ENCODE data around the gene SH3D19.

Gene SH3D19

DNA sequence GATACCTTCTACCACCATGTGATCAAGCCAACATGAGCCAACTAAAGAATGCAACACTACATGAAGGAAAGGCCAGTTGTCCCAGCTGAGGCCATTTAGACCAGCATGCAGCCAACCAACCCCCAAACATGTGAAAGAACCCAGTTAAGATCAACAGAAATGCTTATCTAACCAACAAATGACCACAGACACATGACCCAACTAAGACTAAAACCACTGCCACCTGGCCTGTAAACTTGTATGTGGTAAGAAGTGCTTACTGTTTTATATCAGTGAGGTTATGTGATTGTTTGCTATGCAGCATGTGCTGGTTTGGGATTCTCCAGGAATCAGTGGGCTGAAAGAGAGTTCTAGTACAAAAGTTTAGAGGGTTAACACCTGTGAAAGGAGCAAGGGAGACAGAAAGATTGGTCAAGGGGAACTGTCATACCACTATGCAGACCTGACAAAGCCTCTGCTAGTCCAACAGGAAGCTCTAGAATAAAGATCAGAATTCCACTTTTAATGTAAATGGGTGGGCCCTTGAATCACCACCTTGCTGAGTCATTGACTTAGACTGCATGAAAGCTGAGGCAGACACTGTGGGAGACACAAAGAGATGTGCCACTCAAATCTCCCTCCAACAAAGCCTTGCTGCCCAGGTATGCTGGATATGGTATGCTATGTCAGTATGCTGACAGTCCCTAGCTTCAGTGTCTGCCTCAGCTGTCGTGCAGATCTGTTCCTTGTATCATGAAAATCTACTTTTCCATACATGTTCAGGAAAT is 6.1 kb upstream of the SH3D19 start:
- FAIRE-seq = no peak
- no peak for DNase-seq (ENCODE audit: insufficient read length, low spot score)
- TF ChIP-seq, protein P1, sequence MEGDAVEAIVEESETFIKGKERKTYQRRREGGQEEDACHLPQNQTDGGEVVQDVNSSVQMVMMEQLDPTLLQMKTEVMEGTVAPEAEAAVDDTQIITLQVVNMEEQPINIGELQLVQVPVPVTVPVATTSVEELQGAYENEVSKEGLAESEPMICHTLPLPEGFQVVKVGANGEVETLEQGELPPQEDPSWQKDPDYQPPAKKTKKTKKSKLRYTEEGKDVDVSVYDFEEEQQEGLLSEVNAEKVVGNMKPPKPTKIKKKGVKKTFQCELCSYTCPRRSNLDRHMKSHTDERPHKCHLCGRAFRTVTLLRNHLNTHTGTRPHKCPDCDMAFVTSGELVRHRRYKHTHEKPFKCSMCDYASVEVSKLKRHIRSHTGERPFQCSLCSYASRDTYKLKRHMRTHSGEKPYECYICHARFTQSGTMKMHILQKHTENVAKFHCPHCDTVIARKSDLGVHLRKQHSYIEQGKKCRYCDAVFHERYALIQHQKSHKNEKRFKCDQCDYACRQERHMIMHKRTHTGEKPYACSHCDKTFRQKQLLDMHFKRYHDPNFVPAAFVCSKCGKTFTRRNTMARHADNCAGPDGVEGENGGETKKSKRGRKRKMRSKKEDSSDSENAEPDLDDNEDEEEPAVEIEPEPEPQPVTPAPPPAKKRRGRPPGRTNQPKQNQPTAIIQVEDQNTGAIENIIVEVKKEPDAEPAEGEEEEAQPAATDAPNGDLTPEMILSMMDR (IDR thresholded peaks at IDR 0.05; ENCODE audit: insufficient read depth, missing control alignments) = no peak

- DNase-seq (ENCODE audit: insufficient read length, low spot score) = no peak
- FAIRE-seq = no peak
Observed at GRCh38 chr4:151329217-151330007, 4.0 kb upstream of the SH3D19 start.

DNA sequence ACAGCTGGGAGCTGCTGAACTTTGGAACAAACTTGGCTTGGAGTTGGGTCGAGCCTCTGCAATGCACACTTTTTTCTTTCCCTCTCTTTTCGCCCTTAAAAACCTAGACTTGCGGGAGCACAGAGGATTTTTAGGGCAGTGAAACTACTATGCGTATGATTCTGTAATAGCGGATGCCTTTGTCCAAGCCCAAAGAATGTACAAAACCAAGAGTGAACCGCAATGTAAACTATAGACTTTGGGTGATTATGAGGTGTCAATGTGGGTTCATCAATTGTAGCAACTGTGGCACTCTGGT is 493 bp upstream of the SH3D19 start:
- TF ChIP-seq, protein P1 (IDR thresholded peaks at IDR 0.05; ENCODE audit: insufficient read depth, missing control alignments) = no peak
- FAIRE-seq (no peak), DNase-seq (ENCODE audit: insufficient read length, low spot score) (no peak)

More at GRCh38 chr4:151329217-151330007, 4.0 kb upstream of the SH3D19 start:
- TF ChIP-seq, protein P1 (IDR thresholded peaks at IDR 0.05; ENCODE audit: insufficient read depth, missing control alignments) = no peak

GRCh38 chr4:151324752-151325110 is 674 bp downstream of the SH3D19 start:
- FAIRE-seq (no peak), DNase-seq (ENCODE audit: insufficient read length, low spot score) (no peak)
- TF ChIP-seq, protein P1 (IDR thresholded peaks at IDR 0.05; ENCODE audit: insufficient read depth, missing control alignments) = no peak

DNA sequence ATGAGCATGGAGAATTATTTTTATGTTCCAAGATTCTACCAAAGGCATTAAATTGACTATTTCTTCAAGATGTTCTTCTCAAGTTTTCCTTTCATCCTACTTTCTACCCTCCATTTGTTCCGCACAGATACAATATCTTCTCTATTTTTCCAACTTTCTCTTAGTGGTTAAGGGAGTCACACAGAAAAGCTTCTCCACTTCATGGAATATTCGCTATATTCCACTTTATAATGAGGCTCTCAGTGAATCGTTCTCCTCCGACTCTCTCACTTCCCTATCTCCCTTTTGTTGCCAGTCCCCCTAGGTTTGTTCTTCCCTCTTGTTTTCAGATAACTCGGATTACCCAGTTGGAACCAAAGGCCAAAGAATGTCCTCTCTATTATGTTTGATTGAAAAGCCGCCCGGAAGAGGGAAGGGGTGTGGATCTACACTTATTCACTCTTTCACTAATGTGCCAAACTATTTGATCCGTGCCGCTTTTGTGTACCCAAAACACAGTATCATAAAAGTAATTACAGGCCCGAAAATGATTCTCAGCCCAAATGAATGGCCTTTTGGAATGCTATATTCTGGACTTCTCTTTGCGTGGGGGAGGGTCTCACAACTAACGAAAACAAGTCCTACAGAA is 1.2 kb downstream of the SH3D19 start:
- DNase-seq (ENCODE audit: insufficient read length, low spot score) = no peak
- FAIRE-seq = no peak
- TF ChIP-seq, protein P1 (IDR thresholded peaks at IDR 0.05; ENCODE audit: insufficient read depth, missing control alignments) = no peak

DNA sequence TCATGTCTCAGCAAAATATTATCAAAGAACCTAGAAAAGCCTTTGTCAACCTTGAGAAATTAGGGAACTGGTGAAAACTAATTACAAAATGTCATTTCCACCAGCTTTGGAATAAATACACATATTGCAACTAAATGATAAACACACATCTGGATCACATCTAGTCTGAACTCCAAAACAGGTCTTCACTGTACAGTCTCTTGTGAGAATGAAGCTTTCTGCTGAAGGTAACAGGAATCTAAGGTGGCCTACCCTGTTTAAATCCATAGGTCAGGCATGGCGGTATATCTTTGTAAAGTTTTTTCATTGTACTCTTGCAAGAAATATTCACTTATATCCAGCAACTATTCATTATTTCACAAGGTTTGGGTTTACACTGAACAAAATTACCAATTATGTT is 1.7 kb downstream of the SH3D19 start:
- DNase-seq (ENCODE audit: insufficient read length, low spot score) = no peak
- FAIRE-seq = no peak
- TF ChIP-seq, protein P1 (IDR thresholded peaks at IDR 0.05; ENCODE audit: insufficient read depth, missing control alignments) = no peak

Data from D721Med (cell line).